HEK293 (cell line): ENCODE measurements around the gene OPRM1.

Experiments used
- AEBP2 ChIP-seq: fragments of 450-650 bp; formaldehyde crosslinking; IDR thresholded peaks from 2 replicates; pipeline ENCODE4 v1.5.1; 2016; ENCODE audit warnings: missing biosample characterization, missing genetic modification characterization, borderline replicate concordance
- ATF2 ChIP-seq: fragments of 450-650 bp; formaldehyde crosslinking; IDR thresholded peaks from 2 replicates; pipeline ENCODE4 v1.5.1; 2016; ENCODE audit warnings: missing biosample characterization, missing genetic modification characterization, low read depth
- CTCF ChIP-seq: fragments of 450-650 bp; formaldehyde crosslinking; IDR thresholded peaks from 2 replicates; pipeline ENCODE4 v1.5.1; 2016; ENCODE audit warnings: missing biosample characterization, missing genetic modification characterization
- PBX3 ChIP-seq: sonication (generic); formaldehyde crosslinking; IDR thresholded peaks from 2 replicates; pipeline ENCODE4 v1.8.1; 2022; ENCODE audit warnings: mild to moderate bottlenecking, moderate library complexity, missing genetic modification reagents
- ZNF138 ChIP-seq: fragments of 450-650 bp; formaldehyde crosslinking; IDR thresholded peaks from 2 replicates; pipeline ENCODE4 v1.5.1; 2016; ENCODE audit warnings: missing biosample characterization, missing genetic modification characterization, borderline replicate concordance
- ZNF140 ChIP-seq: fragments of 450-650 bp; formaldehyde crosslinking; IDR thresholded peaks from 2 replicates; pipeline ENCODE4 v1.5.1; 2016; ENCODE audit warnings: missing biosample characterization, missing genetic modification characterization
- ZNF555 ChIP-seq: fragments of 450-650 bp; formaldehyde crosslinking; conservative IDR thresholded peaks from 2 replicates; pipeline ENCODE4 v1.5.1; 2017; ENCODE audit warnings: missing biosample characterization, mild to moderate bottlenecking, missing genetic modification characterization, inconsistent platforms
- ZNF660 ChIP-seq: fragments of 450-650 bp; IDR thresholded peaks from 2 replicates; pipeline ENCODE4 v1.5.1; 2018; ENCODE audit warnings: missing biosample characterization, mild to moderate bottlenecking, missing genetic modification characterization

GRCh38 chr6:154242617-154243357, 203.7 kb downstream of the OPRM1 start:
- TF ChIP-seq ZNF138 (tag by site-specific recombination) (no peak), ZNF660 (tag by site-specific recombination) (no peak), ZNF555 (tag by site-specific recombination) (no peak), ATF2 (tag by site-specific recombination) (no peak), PBX3 (CRISPR knock-in tag) (no peak), ZNF140 (tag by site-specific recombination) (no peak), CTCF (no peak), AEBP2 (tag by site-specific recombination) (no peak)
